Endothelial cell of umbilical vein (primary cell): Measurements from ENCODE around the gene RIMBP2. TPM values are rescaled to one million over a fixed set of nuclear protein-coding genes. Genes with fewer than 3 reads are reported as not detected.

ENCODE experiments used
- BruUV-seq: library from RNA; stranded (reverse); fragments of 400-500 nt; replicated peaks from 2 replicates; lab custom pipeline; 2021; lab: Mats Ljungman, UMichigan
- CTCF ChIA-PET: fragments of 300-600, 350-600 bp; sonication (Branson Sonifier 250); formaldehyde crosslinking; loops from one replicate; lab custom pipeline; 2021; ENCODE audit warnings: antibody characterized with exemption, inconsistent platforms; lab: Charles Lee
- POLR2A ChIA-PET: fragments of 300-600, 350-600 bp; sonication (Branson Sonifier 250); formaldehyde crosslinking; loops from one replicate; lab custom pipeline; 2021; ENCODE audit warnings: antibody characterized with exemption, inconsistent platforms; lab: Charles Lee
- DNase-seq: peaks from one replicate; pipeline ENCODE4 v3.0.0-alpha.2; 2011; ENCODE audit warnings: low read depth, low spot score
- FAIRE-seq: peaks from 2 replicates; lab custom pipeline; 2011; peaks lifted over from hg19 to GRCh38; lab: Jason Lieb, UNC
- H2AFZ ChIP-seq: 2 replicates; pipeline ENCODE4 v1.6.0; 2012; ENCODE audit warnings: low read depth, low read length, control low read depth, inconsistent platforms
- H3K27ac ChIP-seq: 2 replicates; pipeline ENCODE4 v1.5.1; 2011; ENCODE audit warnings: low read depth, mild to moderate bottlenecking, control low read depth, low read length, moderate library complexity; ENCODE audit not compliant: insufficient read depth
- H3K27me3 ChIP-seq, 2 experiments: 2 replicates each; pipeline versions ENCODE4 v1.6.0 to v1.6.1; 2011; ENCODE audit warnings: low read length in 2 of 2, mixed read lengths in 1 of 2; ENCODE audit not compliant: control insufficient read depth in 2 of 2, insufficient read depth in 2 of 2
- H3K36me3 ChIP-seq, 2 experiments: 2 replicates in 1 of 2; 3 replicates in 1 of 2; pipeline ENCODE4 v1.5.1; 2011; ENCODE audit warnings: low read length in 2 of 2, mild to moderate bottlenecking in 1 of 2, moderate library complexity in 1 of 2; ENCODE audit not compliant: control insufficient read depth in 2 of 2, insufficient read depth in 2 of 2; ENCODE audit errors: extremely low read depth in 1 of 2
- H3K4me1 ChIP-seq: 3 replicates; pipeline ENCODE4 v1.5.1; 2011; ENCODE audit warnings: mild to moderate bottlenecking, low read length; ENCODE audit not compliant: control insufficient read depth, insufficient read depth; ENCODE audit errors: extremely low read depth
- H3K4me2 ChIP-seq: 2 replicates; pipeline ENCODE4 v1.6.1; 2011; ENCODE audit warnings: low read length, control low read depth, mixed read lengths; ENCODE audit not compliant: insufficient read depth
- H3K4me3 ChIP-seq, 3 experiments: fragments of 200-600 bp in 1 of 3; sonication (generic), shearing (Covaris generic) in 1 of 3; replicated peaks in 1 of 3; 2 replicates each; pipeline ENCODE4 v1.5.1; 2011 to 2016; ENCODE audit warnings: control low read depth in 3 of 3, low read length in 3 of 3, mild to moderate bottlenecking in 2 of 3, inconsistent platforms in 1 of 3, low read depth in 1 of 3, moderate library complexity in 1 of 3; ENCODE audit not compliant: insufficient read depth in 1 of 3
- H3K79me2 ChIP-seq: 2 replicates; pipeline ENCODE4 v1.6.0; 2012; ENCODE audit warnings: low read length, inconsistent platforms; ENCODE audit not compliant: control insufficient read depth, insufficient read depth
- H3K9ac ChIP-seq: replicated peaks from 2 replicates; pipeline ENCODE3; 2011; ENCODE audit warnings: low read length, control low read depth; ENCODE audit not compliant: insufficient read depth; ENCODE audit errors: extremely low read depth
- H3K9me1 ChIP-seq: replicated peaks from 3 replicates; pipeline ENCODE4 v1.6.0; 2011; ENCODE audit warnings: mild to moderate bottlenecking, low read length; ENCODE audit not compliant: control insufficient read depth, insufficient read depth; ENCODE audit errors: extremely low read depth
- H3K9me3 ChIP-seq: replicated peaks from 2 replicates; pipeline ENCODE4 v1.5.1; 2012; ENCODE audit warnings: low read length, inconsistent platforms; ENCODE audit not compliant: control insufficient read depth, insufficient read depth
- H4K20me1 ChIP-seq: replicated peaks from 2 replicates; pipeline ENCODE3; 2011; ENCODE audit warnings: mild to moderate bottlenecking, low read length; ENCODE audit not compliant: control insufficient read depth, insufficient read depth; ENCODE audit errors: extremely low read depth
- EZH2 ChIP-seq: IDR thresholded peaks from 2 replicates; pipeline ENCODE4 v1.6.1; 2012; ENCODE audit warnings: borderline replicate concordance, low read depth, mild to moderate bottlenecking, moderate library complexity, low read length, inconsistent platforms; ENCODE audit not compliant: severe bottlenecking
- FOS ChIP-seq: IDR thresholded peaks from 2 replicates; pipeline ENCODE4 v1.6.1; 2011; ENCODE audit warnings: mild to moderate bottlenecking, low read length, moderate library complexity, borderline replicate concordance; ENCODE audit not compliant: insufficient read depth
- GATA2 ChIP-seq: IDR thresholded peaks from 2 replicates; pipeline ENCODE4 v1.7.0; 2011; ENCODE audit warnings: low read depth, mild to moderate bottlenecking, moderate library complexity, mixed read lengths, low read length; ENCODE audit not compliant: insufficient read length, insufficient read depth
- JUN ChIP-seq: IDR thresholded peaks from 2 replicates; pipeline ENCODE4 v1.6.1; 2011; ENCODE audit warnings: borderline replicate concordance, low read depth; ENCODE audit not compliant: insufficient read length, insufficient read depth
- MYC ChIP-seq: IDR thresholded peaks from one replicate; pipeline ENCODE4 v1.6.1; 2011; ENCODE audit warnings: mild to moderate bottlenecking, low read depth, low read length
- POLR2A ChIP-seq: IDR thresholded peaks from 2 replicates; pipeline ENCODE4 v1.6.1; 2012; ENCODE audit warnings: low read depth, mild to moderate bottlenecking, control low read depth, low read length
- POLR2AphosphoS5 ChIP-seq: IDR thresholded peaks from 2 replicates; pipeline ENCODE4 v1.6.1; 2012; ENCODE audit warnings: low read depth, mild to moderate bottlenecking, control low read depth, low read length, moderate library complexity; ENCODE audit not compliant: insufficient read depth
- dilution Hi-C: fragments of 300-500 bp; cut with MboI; formaldehyde crosslinking; loops from one replicate; pipeline ENCODE4 v1.15.0; 2019; ENCODE audit warnings: low sequenced_read_pairs; ENCODE audit not compliant: extremely low pct_ligation_motif_present
- intact Hi-C: fragments of 100-400 bp; cut with micrococcal nuclease; formaldehyde crosslinking; loops from one replicate; pipeline ENCODE4 v1.10.0; 2022
- polyA plus RNA-seq, 4 experiments: library from polyadenylated mRNA; depleted of rRNA in 3 of 4; stranded (reverse) in 3 of 4; unstranded in 1 of 4; fragments of >200 nt; gene quantifications; 2 replicates each; pipeline versions ENCODE4 v1.2.1 to v1.2.3, GENCODE V29; 2011 to 2012; ENCODE audit warnings: missing spikeins in 1 of 4
- total RNA-seq: library from RNA; stranded (reverse); gene quantifications from 2 replicates; pipeline ENCODE4 v1.2.3, GENCODE V29; 2021
- TF ChIP-seq, protein P1 (sequence below), 2 donors: IDR thresholded peaks; 1 replicate in 1 of 2; 2 replicates in 1 of 2; pipeline ENCODE4 v1.5.1; 2011; ENCODE audit warnings: low read length in 2 of 2, mild to moderate bottlenecking in 2 of 2, moderate library complexity in 2 of 2, control low read depth in 1 of 2, inconsistent platforms in 1 of 2, low read depth in 1 of 2; ENCODE audit not compliant: insufficient read depth in 1 of 2; ENCODE audit errors: extremely low read depth in 1 of 2
- TF ChIP-seq, protein P2 (sequence below): IDR thresholded peaks from 2 replicates; pipeline ENCODE4 v1.6.1; 2011; ENCODE audit not compliant: insufficient read depth, insufficient read length

RIMBP2 gene
- total and polyA plus RNA-seq, 2 donors (not counting 3 experiments of a cell fraction or from before 2014, with no cell fraction given): 0.04 TPM; not detected in 1

DNA sequence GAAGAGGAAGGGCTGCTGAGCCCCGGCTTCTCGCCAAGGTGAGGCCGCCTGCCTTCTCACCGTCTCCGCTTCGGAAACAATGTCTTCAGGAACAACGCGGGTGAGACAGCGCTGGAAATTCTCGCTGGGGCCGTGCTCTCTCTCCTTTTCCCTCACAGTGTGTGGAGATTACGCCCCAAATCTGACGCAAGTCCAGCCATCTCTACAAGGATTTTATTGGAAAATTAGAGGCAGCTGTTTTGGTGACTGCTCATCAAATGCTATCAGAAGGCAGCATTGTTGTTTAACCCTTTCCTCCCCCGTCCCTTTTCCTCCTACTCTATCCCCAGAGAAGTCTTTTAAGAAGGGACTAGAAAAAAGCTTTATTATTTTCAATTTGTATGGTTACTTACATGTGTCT lies 324.9 kb downstream of the RIMBP2 start:
- no peak for FAIRE-seq
- Histone ChIP-seq H3K27ac (no peak overlapping the region), H4K20me1 (no peaks in the 10 kb centered on the region), H3K4me3 (no peak overlapping the region), H3K27me3 (no peaks in the 10 kb centered on the region), H3K9me1 (no peaks in the 10 kb centered on the region), H3K9ac (no peak overlapping the region), H3K79me2 (no peaks in the 10 kb centered on the region), H2AFZ (no peak overlapping the region), H3K4me2 (no peak overlapping the region), H3K36me3 (no peaks in the 10 kb centered on the region), H3K9me3 (peaks cover 4% of the 10 kb centered on the region), H3K4me1 (no peaks in the 10 kb centered on the region)
- dilution Hi-C loops: no loop called here
- CTCF ChIA-PET: no interaction called here
- intact Hi-C loops: no loop called here
- POLR2A ChIA-PET: no interaction called here
- TF ChIP-seq FOS (no peak), GATA2 (no peak), EZH2 (no peak), POLR2A (no peak), POLR2AphosphoS5 (no peak), MYC (no peak), JUN (no peak)
- TF ChIP-seq, protein P1, sequence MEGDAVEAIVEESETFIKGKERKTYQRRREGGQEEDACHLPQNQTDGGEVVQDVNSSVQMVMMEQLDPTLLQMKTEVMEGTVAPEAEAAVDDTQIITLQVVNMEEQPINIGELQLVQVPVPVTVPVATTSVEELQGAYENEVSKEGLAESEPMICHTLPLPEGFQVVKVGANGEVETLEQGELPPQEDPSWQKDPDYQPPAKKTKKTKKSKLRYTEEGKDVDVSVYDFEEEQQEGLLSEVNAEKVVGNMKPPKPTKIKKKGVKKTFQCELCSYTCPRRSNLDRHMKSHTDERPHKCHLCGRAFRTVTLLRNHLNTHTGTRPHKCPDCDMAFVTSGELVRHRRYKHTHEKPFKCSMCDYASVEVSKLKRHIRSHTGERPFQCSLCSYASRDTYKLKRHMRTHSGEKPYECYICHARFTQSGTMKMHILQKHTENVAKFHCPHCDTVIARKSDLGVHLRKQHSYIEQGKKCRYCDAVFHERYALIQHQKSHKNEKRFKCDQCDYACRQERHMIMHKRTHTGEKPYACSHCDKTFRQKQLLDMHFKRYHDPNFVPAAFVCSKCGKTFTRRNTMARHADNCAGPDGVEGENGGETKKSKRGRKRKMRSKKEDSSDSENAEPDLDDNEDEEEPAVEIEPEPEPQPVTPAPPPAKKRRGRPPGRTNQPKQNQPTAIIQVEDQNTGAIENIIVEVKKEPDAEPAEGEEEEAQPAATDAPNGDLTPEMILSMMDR (IDR thresholded peaks at IDR 0.05; ENCODE audit: extremely low read depth in 1 of 2, insufficient read depth in 1 of 2, low read depth in 1 of 2, low read length in 2 of 2): no peak
- TF ChIP-seq, protein P2, sequence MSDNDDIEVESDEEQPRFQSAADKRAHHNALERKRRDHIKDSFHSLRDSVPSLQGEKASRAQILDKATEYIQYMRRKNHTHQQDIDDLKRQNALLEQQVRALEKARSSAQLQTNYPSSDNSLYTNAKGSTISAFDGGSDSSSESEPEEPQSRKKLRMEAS: no peak
- BruUV-seq: no TSS peak
- DNase-seq: no peak
